H1 (cell line): ENCODE results near the gene THBD. TPM values are rescaled to one million over a fixed set of nuclear protein-coding genes. Genes with fewer than 3 reads are reported as not detected.
A peak's percentile ranks its signal among the peaks of the same experiment; 100 is the strongest.

Experiments
- KDM4A ChIP-seq: IDR thresholded peaks from one replicate; pipeline ENCODE4 v1.7.1; 2012; ENCODE audit warnings: low read depth, mild to moderate bottlenecking, moderate library complexity, low read length, inconsistent platforms; ENCODE audit not compliant: severe bottlenecking
- polyA plus RNA-seq, 7 experiments: library from polyadenylated mRNA; depleted of rRNA in 3 of 7; stranded (reverse) in 5 of 7; unstranded in 2 of 7; fragments of >200 nt in 5 of 7; fragments of 200-250 nt in 2 of 7; gene quantifications; 1 replicate in 5 of 7; 2 replicates in 1 of 7; 4 replicates in 1 of 7; pipeline versions ENCODE4 v1.2.1 to v1.2.3, GENCODE V29; 2011 to 2013; ENCODE audit warnings: missing spikeins in 2 of 7, mixed read lengths in 2 of 7
- total RNA-seq: library from RNA; stranded (reverse); fragmentation: NEBNext Ultra II Directional; extraction: Animal tissue kit (Norgen Biotek cat#: 25700); gene quantifications from 2 replicates; pipeline ENCODE4 v1.2.1, GENCODE V29; 2021

THBD gene
- total and polyA plus RNA-seq, 2 of the 8 experiments (the other 6 are each of a cell fraction or from before 2014, with no cell fraction given) = 0.21 to 0.43 TPM

DNA sequence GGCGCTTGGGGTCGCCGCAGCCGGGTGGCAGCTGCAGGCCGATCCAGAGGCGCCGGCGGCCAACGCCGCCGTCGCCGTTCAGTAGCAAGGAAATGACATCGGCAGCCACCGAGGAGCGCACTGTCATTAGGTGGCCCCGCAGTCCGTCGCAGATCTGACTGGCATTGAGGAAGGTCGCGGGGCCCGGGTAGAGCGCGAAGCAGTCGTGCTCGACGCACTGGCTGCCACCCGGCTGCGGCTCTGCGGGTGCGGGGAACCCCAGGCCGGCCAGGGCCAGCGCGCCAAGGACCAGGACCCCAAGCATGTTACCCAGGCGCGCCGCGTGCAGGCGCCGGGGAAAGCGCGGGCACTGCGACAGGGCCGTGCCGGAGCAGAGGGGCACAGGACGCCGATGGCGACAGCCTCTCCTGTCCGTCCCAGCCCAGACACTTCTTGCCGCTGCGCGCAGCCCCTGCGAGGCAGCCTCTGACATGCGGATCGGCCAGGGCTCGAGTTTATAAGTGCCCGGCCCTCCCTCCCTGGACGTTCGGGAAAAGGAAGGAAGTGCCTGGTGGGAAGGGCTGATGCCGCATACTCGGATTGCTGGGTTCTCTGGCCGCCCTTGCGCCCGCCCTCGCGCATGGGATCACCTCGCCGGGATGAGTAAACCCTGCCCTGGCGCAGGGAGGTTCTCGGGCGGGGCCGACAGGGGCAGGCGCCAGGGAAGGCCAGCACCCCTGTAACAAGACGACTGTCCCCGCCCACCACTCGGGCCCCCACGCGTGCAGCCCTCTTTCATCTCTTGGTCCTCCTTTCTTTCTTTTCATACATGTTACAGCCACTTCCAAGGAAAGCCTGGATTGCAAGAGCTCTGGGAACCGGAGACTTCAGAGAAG lies at the start of gene THBD (continued):
- peak; percentile 17 for TF ChIP-seq KDM4A
